ENCODE measurements around the gene PDIK1L.
"Not testable (repeated sequence)": the region's sequence is repeated elsewhere in the genome, so short reads cannot be mapped to it uniquely, and the experiment has no call there.

PDIK1L gene

DNA sequence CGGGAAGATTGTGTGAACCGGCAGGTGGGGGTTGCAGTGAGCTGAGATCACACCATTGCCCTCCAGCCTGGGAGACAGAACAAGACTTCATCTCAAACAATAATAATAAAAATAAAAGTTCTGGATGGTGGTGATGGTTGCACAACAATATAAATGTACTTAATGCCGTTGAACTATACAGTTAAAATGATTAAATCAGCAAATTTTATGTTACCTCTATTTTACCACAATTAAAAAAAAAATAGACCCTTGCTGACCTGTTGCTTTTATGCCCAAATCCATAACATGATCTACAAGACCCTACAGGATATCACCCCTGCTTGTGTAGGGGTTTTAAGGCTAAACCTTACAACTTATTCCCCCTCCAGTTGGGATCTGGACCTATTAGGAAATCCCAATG is 11.8 kb upstream of the PDIK1L start:
- no peak for TF ChIP-seq CTCF (IDR thresholded peaks at IDR 0.05; ENCODE audit: extremely low read depth, missing control alignments)
- DNase-seq (ENCODE audit: low spot score) = no peak

DNA sequence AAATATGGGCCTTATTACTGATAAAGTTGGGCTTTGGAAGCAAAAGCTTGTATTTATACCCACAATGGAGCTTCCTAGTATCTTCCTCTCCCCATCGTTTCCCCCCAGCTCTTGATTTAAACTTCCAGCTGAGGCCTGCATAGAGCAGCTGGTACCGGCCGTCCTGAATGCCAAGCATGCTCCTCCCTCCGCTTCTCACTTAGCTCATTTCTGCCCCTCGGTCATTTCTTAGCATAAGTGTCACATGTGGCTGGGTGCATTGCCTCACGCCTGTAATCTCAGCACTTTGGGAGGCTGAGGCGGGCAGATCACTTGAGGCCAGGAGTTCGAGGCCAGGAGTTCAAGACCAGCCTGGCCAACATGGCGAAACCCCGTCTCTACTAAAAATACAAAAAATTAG is 11.4 kb upstream of the PDIK1L start:
- DNase-seq (ENCODE audit: low spot score) = not testable (repeated sequence)

DNA sequence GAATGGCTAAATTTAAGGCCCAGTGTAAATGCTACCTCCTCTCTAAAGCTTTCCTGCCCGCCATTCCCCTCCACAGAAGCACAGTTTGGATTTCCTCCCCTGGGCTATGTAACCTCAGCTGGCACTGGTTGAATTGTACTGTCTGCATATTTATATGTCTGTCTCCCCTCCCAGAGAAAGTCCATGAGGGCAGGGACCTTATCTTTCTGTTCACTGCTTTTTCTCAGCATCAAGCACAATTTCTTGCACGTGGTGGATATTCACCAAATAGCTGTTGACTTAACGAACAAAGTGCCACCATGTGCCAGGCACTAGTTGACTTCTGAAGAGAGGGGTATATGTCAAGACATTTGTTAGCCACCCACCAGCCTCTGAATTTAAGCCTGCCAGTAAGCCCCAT is 9.5 kb upstream of the PDIK1L start:
- DNase-seq (ENCODE audit: low spot score) = no peak
- TF ChIP-seq CTCF (IDR thresholded peaks at IDR 0.05; ENCODE audit: extremely low read depth, missing control alignments) = no peak

DNA sequence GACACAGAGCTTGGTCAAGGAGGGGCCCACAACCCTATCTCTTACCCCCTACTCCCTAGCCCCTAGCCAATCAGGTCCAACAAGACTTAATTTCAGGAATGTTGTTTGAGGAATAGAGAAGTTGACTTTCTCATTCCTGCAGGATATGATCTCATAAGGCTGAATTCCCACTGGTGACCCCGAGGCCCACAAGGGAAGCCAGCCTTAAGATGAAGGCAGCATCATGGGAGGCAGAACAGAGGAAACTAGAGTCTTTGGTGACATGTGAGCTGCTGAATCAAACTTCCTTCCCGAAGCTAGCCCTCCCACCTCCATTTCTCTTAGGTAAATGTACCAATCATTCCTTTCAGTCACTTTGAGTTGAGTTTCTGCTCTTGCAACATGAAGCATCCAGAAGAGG is 9.1 kb upstream of the PDIK1L start:
- no peak for DNase-seq (ENCODE audit: low spot score)
- no peak for TF ChIP-seq CTCF (IDR thresholded peaks at IDR 0.05; ENCODE audit: extremely low read depth, missing control alignments)

GRCh38 chr1:26105226-26105548 is 6.4 kb upstream of the PDIK1L start:
- not testable (repeated sequence) for DNase-seq (ENCODE audit: low spot score)

GRCh38 chr1:26109229-26110164 is 2.1 kb upstream of the PDIK1L start:
- DNase-seq (ENCODE audit: low spot score) = no peak
- TF ChIP-seq CTCF (IDR thresholded peaks at IDR 0.05; ENCODE audit: extremely low read depth, missing control alignments) = no peak

DNA sequence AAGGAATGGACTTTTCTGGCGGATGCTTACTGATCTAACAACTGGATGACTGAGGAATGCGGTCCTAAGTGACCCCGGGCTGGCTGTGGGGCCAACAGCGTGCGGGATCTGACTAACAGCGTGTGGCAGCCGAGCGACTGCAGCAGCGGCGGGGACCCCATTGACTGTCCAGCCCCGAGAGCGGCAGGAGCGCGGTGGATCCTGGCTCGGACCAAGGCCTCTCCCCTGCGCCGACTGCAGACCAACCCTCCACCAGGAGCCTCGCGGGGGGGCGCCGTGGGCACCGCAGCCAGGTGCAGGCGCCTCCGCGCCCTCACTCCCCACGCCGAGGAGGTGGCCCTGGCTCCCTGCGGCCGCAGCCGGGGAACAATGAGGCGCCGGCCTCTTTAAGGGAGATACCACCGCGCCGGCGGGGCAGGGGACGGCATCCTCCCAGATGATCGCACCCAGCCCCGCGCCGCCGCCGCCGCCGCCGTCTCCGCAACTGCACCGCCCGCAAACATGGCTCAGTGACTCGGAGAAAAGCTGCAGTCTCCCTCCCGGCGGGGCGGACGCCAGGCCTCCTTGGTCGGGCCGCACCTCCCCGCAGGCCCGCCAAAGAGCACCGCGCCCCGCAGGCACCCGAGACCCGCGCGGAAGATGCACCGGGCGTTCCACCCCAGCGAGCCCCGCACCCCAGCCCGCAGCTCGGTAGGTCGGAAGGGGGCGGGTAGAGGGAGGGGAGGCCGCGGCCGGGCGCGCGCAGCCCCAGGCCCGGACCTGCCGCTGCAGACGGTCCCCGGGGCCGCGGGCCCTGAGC is 694 bp upstream of the PDIK1L start:
- DNase-seq (ENCODE audit: low spot score) = peak; percentile 89
- TF ChIP-seq CTCF (IDR thresholded peaks at IDR 0.05; ENCODE audit: extremely low read depth, missing control alignments) = no peak

- peak; percentile 41 for DNase-seq (ENCODE audit: low spot score)
- TF ChIP-seq CTCF (IDR thresholded peaks at IDR 0.05; ENCODE audit: extremely low read depth, missing control alignments) = no peak
Measured at GRCh38 chr1:26112407-26112775, 767 bp downstream of the PDIK1L start.

Measured in GM20000 (cell line).